Measurements from ENCODE around the gene PLXNB2.

GRCh38 chr22:50271519-50271970 is 35.9 kb downstream of the PLXNB2 start:
- no peak for TF ChIP-seq POLR2A (IDR thresholded peaks at IDR 0.05; ENCODE audit: low read depth, low read length)
- no peak for TF ChIP-seq POLR2AphosphoS5 (IDR thresholded peaks at IDR 0.05; ENCODE audit: low read depth, low read length)
- no peak for TF ChIP-seq TAF1 (IDR thresholded peaks at IDR 0.05; ENCODE audit: low read depth, low read length)
- no peak for TF ChIP-seq SPI1 (IDR thresholded peaks at IDR 0.05; ENCODE audit: low read depth, low read length)
- no peak for TF ChIP-seq POU2F2 (IDR thresholded peaks at IDR 0.05; ENCODE audit: low read depth, low read length)
- no peak for TF ChIP-seq PAX5 (IDR thresholded peaks at IDR 0.05; ENCODE audit: insufficient read depth, low read length, severe bottlenecking)

Data from GM12891 (cell line).